ENCODE measurements around the gene POGZ. TPM values are rescaled to one million over a fixed set of nuclear protein-coding genes. Genes with fewer than 3 reads are reported as not detected.
A peak's percentile ranks its signal among the peaks of the same experiment; 100 is the strongest.

Gene POGZ
- total RNA-seq, 1 experiment from 2014 or later, result 102 TPM

DNA sequence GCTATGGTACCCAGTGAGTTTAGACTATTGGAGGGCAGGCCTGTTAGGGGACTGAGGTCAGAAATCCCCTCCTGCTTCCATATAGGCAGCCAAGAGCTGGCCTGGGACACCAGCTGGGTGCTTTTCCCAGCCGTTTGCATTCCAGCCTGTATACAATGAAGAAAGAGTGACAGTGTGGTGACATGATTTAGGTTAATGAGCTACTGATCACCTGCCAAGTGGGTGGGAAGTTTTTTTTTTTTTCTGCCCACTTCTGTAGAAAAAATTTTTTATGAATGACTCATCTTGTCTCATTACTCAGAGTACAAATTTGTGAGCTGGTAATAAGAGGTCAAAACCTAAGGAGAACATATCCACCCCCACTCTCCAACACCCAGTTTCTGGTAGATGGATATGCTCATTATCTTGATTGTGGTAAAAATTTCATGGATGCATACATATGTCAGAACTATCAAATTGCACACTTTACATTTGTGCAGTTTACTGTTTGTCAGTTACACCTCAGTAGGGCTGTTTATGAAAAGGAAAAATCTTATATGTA is 35.5 kb upstream of the POGZ start:
- Histone ChIP-seq H3K14ac (ENCODE audit: insufficient read depth, low read length) (no peak overlapping the region), H3K9ac (ENCODE audit: extremely low read depth, insufficient read length, low read length) (no peak overlapping the region), H2BK15ac (ENCODE audit: low read depth, low read length) (no peak overlapping the region), H3K27ac (ENCODE audit: insufficient read length, low read depth, low read length) (no peak overlapping the region), H2BK12ac (ENCODE audit: insufficient read length, low read depth, low read length) (no peak overlapping the region), H3K79me2 (ENCODE audit: insufficient read depth, low read length) (no peaks in the 10 kb centered on the region), H2BK20ac (ENCODE audit: low read depth, low read length, poor library complexity, severe bottlenecking) (no peak overlapping the region), H2AK5ac (ENCODE audit: insufficient read length, low read length) (no peak overlapping the region), H3K9me3 (ENCODE audit: control insufficient read depth, low read depth, low read length) (no peaks in the 10 kb centered on the region), H3K18ac (ENCODE audit: insufficient read length, low read depth, low read length) (no peak overlapping the region), H3K27me3 (ENCODE audit: insufficient read depth, low read length) (no peaks in the 10 kb centered on the region), H4K20me1 (ENCODE audit: control insufficient read depth, insufficient read depth, insufficient read length) (no peaks in the 10 kb centered on the region), H3K4ac (ENCODE audit: low read depth, low read length) (no peak overlapping the region), H2AFZ (ENCODE audit: low read length) (no peak overlapping the region), H2BK120ac (ENCODE audit: low read depth, low read length, poor library complexity, severe bottlenecking) (no peak overlapping the region), H3K23me2 (ENCODE audit: insufficient read length, low read depth, low read length, poor library complexity, severe bottlenecking) (no peaks in the 10 kb centered on the region), H3K79me1 (ENCODE audit: insufficient read depth, low read depth, low read length, poor library complexity, severe bottlenecking) (no peaks in the 10 kb centered on the region), H3K56ac (ENCODE audit: insufficient read length, low read depth, low read length) (no peak overlapping the region), H4K8ac (replicated peaks; ENCODE audit: insufficient read length, low read depth, low read length) (no peak overlapping the region), H3K23ac (ENCODE audit: insufficient read length, low read depth, low read length) (no peak overlapping the region), H3K4me1 (ENCODE audit: insufficient read depth, low read length) (no peaks in the 10 kb centered on the region), H4K91ac (ENCODE audit: insufficient read length, low read depth, low read length) (no peak overlapping the region), H3K4me2 (ENCODE audit: insufficient read depth, insufficient read length, low read length) (no peak overlapping the region), H2BK5ac (ENCODE audit: insufficient read length, low read length) (no peak overlapping the region), H3T11ph (ENCODE audit: low read length) (no peak overlapping the region), H4K5ac (ENCODE audit: insufficient read length, low read depth, low read length) (no peak overlapping the region)
- TF ChIP-seq, protein P1, sequence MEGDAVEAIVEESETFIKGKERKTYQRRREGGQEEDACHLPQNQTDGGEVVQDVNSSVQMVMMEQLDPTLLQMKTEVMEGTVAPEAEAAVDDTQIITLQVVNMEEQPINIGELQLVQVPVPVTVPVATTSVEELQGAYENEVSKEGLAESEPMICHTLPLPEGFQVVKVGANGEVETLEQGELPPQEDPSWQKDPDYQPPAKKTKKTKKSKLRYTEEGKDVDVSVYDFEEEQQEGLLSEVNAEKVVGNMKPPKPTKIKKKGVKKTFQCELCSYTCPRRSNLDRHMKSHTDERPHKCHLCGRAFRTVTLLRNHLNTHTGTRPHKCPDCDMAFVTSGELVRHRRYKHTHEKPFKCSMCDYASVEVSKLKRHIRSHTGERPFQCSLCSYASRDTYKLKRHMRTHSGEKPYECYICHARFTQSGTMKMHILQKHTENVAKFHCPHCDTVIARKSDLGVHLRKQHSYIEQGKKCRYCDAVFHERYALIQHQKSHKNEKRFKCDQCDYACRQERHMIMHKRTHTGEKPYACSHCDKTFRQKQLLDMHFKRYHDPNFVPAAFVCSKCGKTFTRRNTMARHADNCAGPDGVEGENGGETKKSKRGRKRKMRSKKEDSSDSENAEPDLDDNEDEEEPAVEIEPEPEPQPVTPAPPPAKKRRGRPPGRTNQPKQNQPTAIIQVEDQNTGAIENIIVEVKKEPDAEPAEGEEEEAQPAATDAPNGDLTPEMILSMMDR (conservative IDR thresholded peaks at IDR 0.05), result no peak
- peak overlapping the region in 1 of 3 experiments; percentile 40; a peak in 1 of 7 replicates for H3K27ac Mint-ChIP-seq
- WGBS (ENCODE audit: extremely low coverage, insufficient read length, low lambda C conversion rate), result no CpG with 5 or more reads among the region's 1 CpG
- no peaks in the 10 kb centered on the region for H3K36me3 Mint-ChIP-seq (ENCODE audit: insufficient read depth in 1 of 3, low read depth in 3 of 3)
- no peaks in the 10 kb centered on the region; a peak in 1 of 5 replicates for H3K9me3 Mint-ChIP-seq
- H3K4me3 Mint-ChIP-seq, result no peak overlapping the region
- H3K27me3 Mint-ChIP-seq (ENCODE audit: low read depth), result peaks cover 3% of the 10 kb centered on the region; the same call in 1 of the 2 replicates
- H3K4me1 Mint-ChIP-seq, result peaks cover 4 to 6% of the 10 kb centered on the region in 2 experiments; a peak in 3 of 4 replicates
- DNase-seq, result no peak

Data from H9 (cell line).